C4-2B (cell line): ENCODE data around the gene NPHP4.

Experiments used
- H3K27ac ChIP-seq: fragments of 450-650 bp; 2 replicates; pipeline ENCODE4 v1.5.1; 2017
- CTCF ChIP-seq: fragments of 450-650 bp; conservative IDR thresholded peaks from 2 replicates; pipeline ENCODE4 v1.5.1; 2017; ENCODE audit warnings: mild to moderate bottlenecking
- ZFX ChIP-seq: fragments of 450-650 bp; IDR thresholded peaks from 2 replicates; pipeline ENCODE4 v1.6.1; 2017

The NPHP4 gene

GRCh38 chr1:5845376-5845775 is 146.8 kb downstream of the NPHP4 start:
- TF ChIP-seq CTCF (no peak), ZFX (no peak)

GRCh38 chr1:5844442-5844841 is 147.8 kb downstream of the NPHP4 start:
- H3K27ac ChIP-seq, result no peak overlapping the region
- TF ChIP-seq CTCF (no peak), ZFX (no peak)

More at GRCh38 chr1:5845376-5845775, 146.8 kb downstream of the NPHP4 start:
- no peak overlapping the region for H3K27ac ChIP-seq

- TF ChIP-seq ZFX (no peak), CTCF (no peak)
- no peak overlapping the region for H3K27ac ChIP-seq
These were observed 148.6 kb downstream of the NPHP4 start for GRCh38 chr1:5843521-5844096.

- no peak for TF ChIP-seq CTCF
- no peak for TF ChIP-seq ZFX
- H3K27ac ChIP-seq, result no peak overlapping the region
These were observed 149.5 kb downstream of the NPHP4 start for GRCh38 chr1:5842679-5843078.

GRCh38 chr1:5840551-5841001 is 151.6 kb downstream of the NPHP4 start:
- TF ChIP-seq CTCF, result no peak
- TF ChIP-seq ZFX, result no peak
- no peak overlapping the region for H3K27ac ChIP-seq

- H3K27ac ChIP-seq, result no peak overlapping the region
- TF ChIP-seq ZFX (no peak), CTCF (no peak)
These were observed 152.2 kb downstream of the NPHP4 start for GRCh38 chr1:5839881-5840550.

- H3K27ac ChIP-seq, result no peak overlapping the region
- TF ChIP-seq CTCF (no peak), ZFX (no peak)
These were observed 152.9 kb downstream of the NPHP4 start for GRCh38 chr1:5839161-5839880.
